GM13977 (cell line): Measurements from ENCODE around the gene NSG2.

ENCODE experiments used
- DNase-seq: peaks from one replicate; pipeline ENCODE4 v3.0.0; 2012; ENCODE audit warnings: low spot score
- in situ Hi-C: fragments of 300-500 bp; cut with MboI; formaldehyde crosslinking; loops from one replicate; pipeline ENCODE4 v1.12.0; 2022; ENCODE audit warnings: low sequenced_read_pairs, low pct_unique_long_range_greater_than_20kb, mixed read lengths, inconsistent platforms; ENCODE audit not compliant: unreplicated experiment
- TF ChIP-seq, protein P1 (sequence below): IDR thresholded peaks from 2 replicates; pipeline ENCODE4 v1.5.1; 2012; ENCODE audit warnings: mild to moderate bottlenecking, control low read depth; ENCODE audit not compliant: insufficient read depth; ENCODE audit errors: extremely low read depth, missing control alignments

Gene NSG2

DNA sequence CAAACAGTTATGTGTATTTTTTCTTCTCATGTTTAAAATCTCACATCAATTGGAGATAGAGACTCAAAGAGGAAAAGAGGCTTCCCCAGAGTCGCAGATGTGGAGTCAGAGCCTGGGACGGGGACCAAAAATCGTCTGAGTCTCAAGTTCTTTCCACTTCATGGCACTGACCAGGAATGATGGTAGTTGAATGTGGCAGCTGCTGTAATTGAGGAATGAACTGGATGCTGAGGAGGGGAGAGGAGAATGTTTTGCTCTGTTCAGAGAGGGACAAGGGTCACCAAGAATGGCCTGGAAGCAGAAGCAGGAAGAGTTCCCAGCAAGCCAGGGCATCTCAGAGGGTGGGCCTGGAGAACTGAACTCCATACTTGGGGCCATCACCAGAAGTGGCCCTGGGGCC, 103.9 kb downstream of the NSG2 start:
- TF ChIP-seq, protein P1, sequence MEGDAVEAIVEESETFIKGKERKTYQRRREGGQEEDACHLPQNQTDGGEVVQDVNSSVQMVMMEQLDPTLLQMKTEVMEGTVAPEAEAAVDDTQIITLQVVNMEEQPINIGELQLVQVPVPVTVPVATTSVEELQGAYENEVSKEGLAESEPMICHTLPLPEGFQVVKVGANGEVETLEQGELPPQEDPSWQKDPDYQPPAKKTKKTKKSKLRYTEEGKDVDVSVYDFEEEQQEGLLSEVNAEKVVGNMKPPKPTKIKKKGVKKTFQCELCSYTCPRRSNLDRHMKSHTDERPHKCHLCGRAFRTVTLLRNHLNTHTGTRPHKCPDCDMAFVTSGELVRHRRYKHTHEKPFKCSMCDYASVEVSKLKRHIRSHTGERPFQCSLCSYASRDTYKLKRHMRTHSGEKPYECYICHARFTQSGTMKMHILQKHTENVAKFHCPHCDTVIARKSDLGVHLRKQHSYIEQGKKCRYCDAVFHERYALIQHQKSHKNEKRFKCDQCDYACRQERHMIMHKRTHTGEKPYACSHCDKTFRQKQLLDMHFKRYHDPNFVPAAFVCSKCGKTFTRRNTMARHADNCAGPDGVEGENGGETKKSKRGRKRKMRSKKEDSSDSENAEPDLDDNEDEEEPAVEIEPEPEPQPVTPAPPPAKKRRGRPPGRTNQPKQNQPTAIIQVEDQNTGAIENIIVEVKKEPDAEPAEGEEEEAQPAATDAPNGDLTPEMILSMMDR = no peak
- in situ Hi-C loops = no loop called here

DNA sequence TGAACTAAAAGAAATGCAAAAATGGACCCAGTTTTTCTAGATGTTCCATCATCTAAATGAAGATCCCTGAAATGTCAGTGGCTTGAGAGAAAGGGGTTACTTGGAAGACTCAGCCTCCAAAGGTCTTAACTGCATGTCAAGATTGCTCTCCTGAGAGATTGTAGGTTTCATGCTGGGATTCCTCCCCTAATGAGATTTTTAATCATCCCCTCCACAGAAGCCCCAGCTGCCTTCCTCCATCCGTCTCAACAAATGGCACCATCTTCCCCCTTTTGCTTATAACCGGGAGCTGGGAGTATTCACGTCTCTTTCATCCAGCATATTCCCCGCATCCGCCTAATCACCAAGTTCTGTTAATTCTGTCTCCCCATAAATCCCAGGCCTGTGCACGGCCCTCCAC, 104.5 kb downstream of the NSG2 start:
- no peak for DNase-seq
- in situ Hi-C loops = no loop called here
- TF ChIP-seq, protein P1 = no peak

More for the DNA sequence above, 103.9 kb downstream of the NSG2 start:
- DNase-seq = no peak

- TF ChIP-seq, protein P1 = no peak
- in situ Hi-C loops = no loop called here
These were observed 106.2 kb downstream of the NSG2 start for GRCh38 chr5:174151599-174152181.

DNA sequence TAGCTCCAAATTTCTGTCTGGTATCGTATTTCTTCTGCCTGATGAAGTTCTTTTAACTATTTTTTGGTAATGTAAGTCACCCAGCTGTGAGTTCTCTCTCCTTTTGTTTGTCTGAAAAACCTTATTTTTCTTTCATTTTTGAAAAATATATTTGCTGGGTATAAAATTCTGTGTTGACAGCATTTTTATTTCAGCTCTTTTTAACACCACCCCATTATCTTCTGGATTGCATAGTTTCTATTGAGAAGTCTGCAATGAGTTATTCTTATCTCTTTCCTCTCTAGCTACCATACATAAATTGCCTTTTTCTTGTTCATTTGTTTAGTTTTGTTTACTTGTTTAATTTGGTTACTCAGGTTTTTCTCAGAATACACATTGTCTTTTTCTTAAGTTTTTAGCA, 109.1 kb downstream of the NSG2 start:
- no peak for DNase-seq
- TF ChIP-seq, protein P1 = no peak
- in situ Hi-C loops = no loop called here

More at GRCh38 chr5:174151599-174152181, 106.2 kb downstream of the NSG2 start:
- DNase-seq = no peak

- TF ChIP-seq, protein P1 = no peak
- DNase-seq = no peak
- in situ Hi-C loops = no loop called here
These were observed 109.8 kb downstream of the NSG2 start for GRCh38 chr5:174155281-174155680.

GRCh38 chr5:174155706-174156105, 110.2 kb downstream of the NSG2 start:
- in situ Hi-C loops = no loop called here
- TF ChIP-seq, protein P1 = no peak
- DNase-seq = no peak

GRCh38 chr5:174157048-174157447, 111.5 kb downstream of the NSG2 start:
- TF ChIP-seq, protein P1 = no peak
- in situ Hi-C loops = no loop called here
- no peak for DNase-seq
